GM12891 (cell line): ENCODE results near the gene SNRPA1.

Source experiments
- PAX5 ChIP-seq: IDR thresholded peaks from 2 replicates; pipeline ENCODE4 v1.6.1; 2011; ENCODE audit warnings: low read length, moderate library complexity, mild to moderate bottlenecking; ENCODE audit not compliant: insufficient read depth, severe bottlenecking
- POLR2A ChIP-seq: IDR thresholded peaks from 2 replicates; pipeline ENCODE4 v1.6.1; 2011; ENCODE audit warnings: low read depth, low read length, control low read depth
- POLR2AphosphoS5 ChIP-seq: IDR thresholded peaks from 2 replicates; pipeline ENCODE4 v1.6.1; 2011; ENCODE audit warnings: low read depth, low read length, control low read depth
- POU2F2 ChIP-seq: IDR thresholded peaks from 2 replicates; pipeline ENCODE4 v1.6.1; 2011; ENCODE audit warnings: low read depth, mild to moderate bottlenecking, control low read depth, low read length, moderate library complexity
- SPI1 ChIP-seq: IDR thresholded peaks from 2 replicates; pipeline ENCODE4 v1.6.1; 2011; ENCODE audit warnings: low read depth, low read length, control low read depth
- TAF1 ChIP-seq: IDR thresholded peaks from 2 replicates; pipeline ENCODE4 v1.6.1; 2011; ENCODE audit warnings: low read depth, low read length, control low read depth

DNA sequence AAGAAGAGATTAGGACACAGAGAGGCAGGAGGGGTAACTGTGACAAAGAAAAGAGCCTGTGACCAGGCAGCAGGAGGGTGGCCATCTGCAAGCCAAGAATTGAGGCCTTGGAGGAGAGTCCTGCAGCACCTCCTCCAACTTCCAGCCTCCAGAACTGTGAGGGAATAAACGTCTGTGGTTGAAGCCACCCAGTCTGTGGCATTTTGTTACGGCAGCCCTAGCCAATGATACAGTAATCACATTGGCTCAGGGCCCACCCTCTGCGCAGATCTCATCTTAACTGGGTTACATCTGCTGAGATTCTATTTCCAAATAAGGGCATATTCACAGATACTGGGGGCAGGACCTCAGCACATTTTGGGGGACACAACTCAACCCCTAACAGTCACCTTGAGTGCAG, 29.0 kb downstream of the SNRPA1 start:
- TF ChIP-seq POLR2A = no peak
- TF ChIP-seq POLR2AphosphoS5 = no peak
- TF ChIP-seq SPI1 = no peak
- no peak for TF ChIP-seq TAF1
- no peak for TF ChIP-seq PAX5
- TF ChIP-seq POU2F2 = no peak
